Measurements from ENCODE around the gene NXN.

GRCh38 chr17:986322-986929, 6.8 kb upstream of the NXN start:
- TF ChIP-seq POLR2A (IDR thresholded peaks at IDR 0.05): no peak
- TF ChIP-seq CTCF (IDR thresholded peaks at IDR 0.05): no peak
